Fibroblast of the aortic adventitia (primary cell): Measurements from ENCODE around the gene CARD14. TPM values are rescaled to one million over a fixed set of nuclear protein-coding genes. Genes with fewer than 3 reads are reported as not detected.
A peak's percentile ranks its signal among the peaks of the same experiment; 100 is the strongest.

Experiments used
- DNase-seq: peaks from one replicate; pipeline ENCODE4 v3.0.0-alpha.2; 2010; ENCODE audit warnings: low read depth
- H3K4me3 ChIP-seq: 2 replicates; pipeline ENCODE4 v1.5.1; 2011; ENCODE audit warnings: low read depth, mild to moderate bottlenecking, control low read depth, low read length, moderate library complexity
- CTCF ChIP-seq: IDR thresholded peaks from 2 replicates; pipeline ENCODE4 v1.5.1; 2011; ENCODE audit warnings: mild to moderate bottlenecking, low read length, control low read depth, inconsistent platforms; ENCODE audit not compliant: insufficient read depth
- total RNA-seq: library from RNA; depleted of rRNA; stranded (reverse); fragments of >200 nt; gene quantifications from 2 replicates; pipeline ENCODE4 v1.2.3, GENCODE V29; 2012; ENCODE audit warnings: low replicate concordance

CARD14 gene
- total RNA-seq, 1 donor = 0.09 TPM

- TF ChIP-seq CTCF = no peak
- DNase-seq = no peak
- H3K4me3 ChIP-seq = no peak overlapping the region
Observed at GRCh38 chr17:80126449-80126715, 43.4 kb upstream of the CARD14 start.

- TF ChIP-seq CTCF = no peak
- H3K4me3 ChIP-seq = no peak overlapping the region
- DNase-seq = peak; percentile 51
Observed at GRCh38 chr17:80129006-80129565, 40.7 kb upstream of the CARD14 start.

- TF ChIP-seq CTCF = no peak
- H3K4me3 ChIP-seq = no peak overlapping the region
- DNase-seq = no peak
Observed at GRCh38 chr17:80130992-80131391, 38.8 kb upstream of the CARD14 start.

- no peak for DNase-seq
- no peak overlapping the region for H3K4me3 ChIP-seq
- TF ChIP-seq CTCF = no peak
Observed at GRCh38 chr17:80132906-80133625, 36.8 kb upstream of the CARD14 start.

GRCh38 chr17:80133626-80133970 lies 36.2 kb upstream of the CARD14 start:
- no peak for TF ChIP-seq CTCF
- no peak for DNase-seq
- no peak overlapping the region for H3K4me3 ChIP-seq

- no peak overlapping the region for H3K4me3 ChIP-seq
- no peak for TF ChIP-seq CTCF
- no peak for DNase-seq
Observed at GRCh38 chr17:80137131-80137530, 32.7 kb upstream of the CARD14 start.

GRCh38 chr17:80138856-80139426 lies 30.9 kb upstream of the CARD14 start:
- DNase-seq = no peak
- H3K4me3 ChIP-seq = no peak overlapping the region
- no peak for TF ChIP-seq CTCF
